Measurements from ENCODE around the gene COG7. TPM values are rescaled to one million over a fixed set of nuclear protein-coding genes. Genes with fewer than 3 reads are reported as not detected.

Gene COG7
- total RNA-seq, 1 donor from 2014 or later, result 14.4 TPM

DNA sequence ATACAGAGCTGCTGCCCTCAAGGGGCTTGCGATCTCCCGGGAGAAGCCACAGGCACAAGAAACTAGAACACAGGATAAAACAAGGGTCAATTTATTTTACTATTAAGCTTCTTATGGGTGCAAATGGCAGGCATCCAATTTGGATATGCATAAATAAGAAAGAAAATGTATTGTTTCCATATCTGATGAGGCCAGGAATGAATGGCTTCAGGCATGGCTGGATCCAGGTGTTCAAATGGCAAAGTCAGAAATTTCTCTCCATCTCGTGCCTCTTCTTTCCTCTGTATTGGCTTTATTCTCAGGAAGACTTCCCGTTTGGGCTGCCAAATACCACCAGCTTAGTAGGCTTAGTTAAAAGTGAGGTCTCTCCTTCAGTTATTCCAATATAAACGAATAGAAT lies 107.8 kb downstream of the COG7 start:
- intact Hi-C loops (cut with DNase I), result no loop called here
- no peak for DNase-seq (ENCODE audit: low spot score)

DNA sequence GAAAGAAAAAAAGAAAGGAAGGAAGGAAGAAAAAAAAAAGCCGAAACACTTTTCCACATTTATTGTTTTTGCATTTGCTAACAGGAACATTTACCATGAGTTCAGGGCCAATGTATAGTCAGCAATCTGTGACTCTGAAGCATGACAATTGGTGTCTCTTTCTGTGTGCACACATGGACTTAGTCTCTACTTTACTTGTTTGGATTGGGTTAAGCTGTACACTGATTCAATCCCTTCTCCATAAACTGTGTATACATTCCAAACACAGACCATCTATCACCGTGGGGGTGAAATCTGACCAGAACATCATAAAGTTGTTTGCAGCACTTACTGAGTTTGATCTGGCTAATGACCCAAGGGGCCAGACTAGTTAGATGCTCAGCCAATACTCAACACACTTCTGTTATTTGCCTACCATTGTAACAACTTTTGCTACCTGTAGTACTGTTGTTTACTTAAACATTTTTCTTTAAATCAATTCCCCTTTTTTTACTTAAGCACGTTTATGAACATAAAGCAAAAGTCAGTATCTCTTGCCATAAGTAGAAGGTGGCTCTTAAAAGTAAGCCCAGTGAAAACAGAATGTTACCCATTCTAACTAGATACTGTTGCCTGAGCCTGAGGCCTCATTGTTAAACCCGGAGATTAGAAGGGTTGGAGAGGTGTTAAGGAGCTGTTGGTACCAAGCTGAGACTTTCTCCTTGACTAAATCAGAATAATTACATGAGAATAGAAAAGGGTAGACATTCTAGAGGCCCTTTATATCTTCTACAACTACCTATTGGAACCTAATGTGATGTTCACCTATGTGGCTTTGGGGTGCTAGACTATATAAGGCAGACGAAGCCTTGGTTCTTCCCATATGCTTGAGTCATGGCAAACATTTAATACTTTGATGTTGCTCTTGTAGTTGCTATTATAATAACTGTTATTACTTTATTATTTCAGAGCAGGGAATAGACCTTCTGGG lies 109.1 kb downstream of the COG7 start:
- no peak for DNase-seq (ENCODE audit: low spot score)
- intact Hi-C loops (cut with DNase I), result no loop called here

DNA sequence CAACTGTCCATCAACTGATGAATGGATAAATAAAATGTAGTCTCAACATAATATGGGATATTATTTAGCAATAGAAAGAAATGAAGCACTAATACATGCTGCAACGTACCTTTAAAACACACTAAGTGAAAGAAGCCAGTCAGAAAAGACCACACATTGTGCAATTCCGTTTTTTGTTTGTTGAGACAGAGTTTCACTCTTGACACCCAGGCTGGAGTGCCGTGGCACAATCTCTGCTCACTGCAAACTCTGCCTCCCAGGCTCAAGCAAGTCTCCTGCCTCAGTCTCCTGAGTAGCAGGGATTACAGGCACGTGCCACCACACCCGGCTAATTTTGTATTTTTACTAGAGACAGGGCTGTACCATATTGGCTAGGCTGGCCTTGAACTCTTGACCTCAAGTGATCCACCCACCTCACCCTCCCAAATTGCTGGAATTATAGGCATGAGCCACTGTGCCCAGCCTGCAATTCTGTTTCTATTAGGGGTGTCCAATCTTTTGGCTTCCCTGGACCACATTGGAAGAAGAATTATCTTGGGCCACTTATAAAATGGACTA lies 110.8 kb downstream of the COG7 start:
- intact Hi-C loops (cut with DNase I), result no loop called here
- no peak for DNase-seq (ENCODE audit: low spot score)

DNA sequence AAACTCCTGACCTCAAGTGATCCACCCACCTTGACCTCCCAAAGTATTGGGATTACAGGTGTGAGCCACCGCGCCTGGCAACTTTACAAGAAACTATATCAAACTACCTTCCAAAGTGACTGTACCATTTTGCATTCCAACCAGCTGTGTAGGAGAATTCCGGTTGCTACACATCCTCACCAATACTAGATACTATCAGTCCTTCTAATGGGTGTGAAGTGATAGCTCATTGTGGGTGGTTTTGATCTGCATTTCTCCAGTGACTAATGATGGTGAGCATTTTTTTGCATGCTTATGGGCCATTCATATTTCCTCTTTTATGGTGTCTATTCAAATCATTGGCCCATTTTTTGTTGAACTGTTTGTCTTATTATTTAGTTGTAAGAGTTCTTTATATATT lies 113.2 kb downstream of the COG7 start:
- intact Hi-C loops (cut with DNase I), result no loop called here
- DNase-seq (ENCODE audit: low spot score), result no peak

Other genes starting within 250 kb of the COG7 start
- not detected for gene SCNN1B, start 150.9 kb downstream of the COG7 start, total RNA-seq
- gene GGA2, start 57.3 kb upstream of the COG7 start, total RNA-seq, result 38.1 TPM
- 16.4 TPM for gene EARS2, start 104.2 kb upstream of the COG7 start, total RNA-seq
- 49.7 TPM for gene UBFD1, start 104.5 kb upstream of the COG7 start, total RNA-seq
- 277 TPM for gene NDUFAB1, start 143.1 kb upstream of the COG7 start, total RNA-seq
- gene PALB2, start 188.1 kb upstream of the COG7 start, total RNA-seq, result 4.6 TPM
- 38.4 TPM for gene DCTN5, start 188.3 kb upstream of the COG7 start, total RNA-seq
- 0.54 TPM for gene PLK1, start 225.7 kb upstream of the COG7 start, total RNA-seq

Data from cardiac septum (tissue), 1 donor.